DND-41 (cell line): Measurements from ENCODE around the gene TRIM7.
"Not testable (repeated sequence)": the region's sequence is repeated elsewhere in the genome, so short reads cannot be mapped to it uniquely, and the experiment has no call there.

ENCODE experiments used
- ATAC-seq: fragments of 200-7000 bp; cut with Tn5 transposase; 3 replicates; pipeline ENCODE4 v1.9.1; 2021; ENCODE audit warnings: low read depth; ENCODE audit not compliant: insufficient read depth
- DNase-seq: peaks from one replicate; pipeline ENCODE4 v3.0.0-alpha.2; 2020
- H2AFZ ChIP-seq: 2 replicates; pipeline ENCODE4 v1.6.0; 2012; ENCODE audit warnings: low read depth, low read length
- H3K27ac ChIP-seq: 2 replicates; pipeline ENCODE4 v1.5.1; 2012; ENCODE audit warnings: low read length, inconsistent platforms
- H3K27me3 ChIP-seq: fragments of 200-600 bp; sonication (generic); 2 replicates; pipeline ENCODE4 v1.6.0; 2012; ENCODE audit warnings: low read length, mild to moderate bottlenecking, inconsistent platforms; ENCODE audit not compliant: insufficient read depth, poor library complexity
- H3K36me3 ChIP-seq: 2 replicates; pipeline ENCODE4 v1.5.1; 2012; ENCODE audit warnings: low read length, inconsistent platforms; ENCODE audit not compliant: insufficient read depth
- H3K4me1 ChIP-seq: 2 replicates; pipeline ENCODE4 v1.5.1; 2012; ENCODE audit warnings: mild to moderate bottlenecking, low read length; ENCODE audit not compliant: insufficient read depth
- H3K4me2 ChIP-seq: 2 replicates; pipeline ENCODE4 v1.6.0; 2012; ENCODE audit warnings: mild to moderate bottlenecking, moderate library complexity, low read length, inconsistent platforms; ENCODE audit not compliant: insufficient read depth
- H3K4me3 ChIP-seq, 2 experiments: fragments of 200-600 bp in 1 of 2; shearing (Covaris generic) in 1 of 2; 2 replicates each; pipeline ENCODE4 v1.5.1; 2012 to 2016; ENCODE audit warnings: inconsistent platforms in 2 of 2, low read length in 2 of 2, mild to moderate bottlenecking in 2 of 2, low read depth in 1 of 2, moderate library complexity in 1 of 2
- H3K79me2 ChIP-seq: 2 replicates; pipeline ENCODE4 v1.6.0; 2012; ENCODE audit warnings: low read length, inconsistent platforms; ENCODE audit not compliant: insufficient read depth
- H3K9ac ChIP-seq: 2 replicates; pipeline ENCODE4 v1.6.0; 2012; ENCODE audit warnings: low read depth, mild to moderate bottlenecking, inconsistent platforms, low read length, moderate library complexity
- H3K9me3 ChIP-seq: 2 replicates; pipeline ENCODE4 v1.5.1; 2012; ENCODE audit warnings: low read length, moderate library complexity, mild to moderate bottlenecking, inconsistent platforms; ENCODE audit not compliant: insufficient read depth, severe bottlenecking
- H4K20me1 ChIP-seq: 2 replicates; pipeline ENCODE4 v1.6.0; 2012; ENCODE audit warnings: low read length; ENCODE audit not compliant: insufficient read depth
- CTCF ChIP-seq: IDR thresholded peaks from 2 replicates; pipeline ENCODE4 v1.5.1; 2012; ENCODE audit warnings: borderline replicate concordance, low read length, moderate library complexity, mild to moderate bottlenecking; ENCODE audit not compliant: poor library complexity, severe bottlenecking; ENCODE audit errors: extremely low read depth
- EZH2 ChIP-seq: IDR thresholded peaks from 3 replicates; pipeline ENCODE4 v1.6.1; 2012; ENCODE audit warnings: borderline replicate concordance, low read depth, mild to moderate bottlenecking, moderate library complexity, low read length, inconsistent platforms; ENCODE audit not compliant: severe bottlenecking

TRIM7 gene

GRCh38 chr5:181170237-181170825 lies 34.7 kb downstream of the TRIM7 start:
- Histone ChIP-seq H2AFZ (no peak overlapping the region), H3K4me2 (no peak overlapping the region), H3K79me2 (no peaks in the 10 kb centered on the region), H3K4me3 (no peak overlapping the region), H4K20me1 (no peaks in the 10 kb centered on the region), H3K9me3 (no peaks in the 10 kb centered on the region), H3K27me3 (peaks cover 4% of the 10 kb centered on the region), H3K4me1 (no peaks in the 10 kb centered on the region; the same call in 1 of the 2 replicates), H3K36me3 (no peaks in the 10 kb centered on the region), H3K27ac (no peak overlapping the region), H3K9ac (no peak overlapping the region)
- TF ChIP-seq CTCF (no peak), EZH2 (no peak)
- ATAC-seq = no peak
- no peak for DNase-seq

GRCh38 chr5:181169459-181170236 lies 35.3 kb downstream of the TRIM7 start:
- not testable (repeated sequence) for DNase-seq, H3K27me3 ChIP-seq, H3K9ac ChIP-seq, H3K9me3 ChIP-seq, H3K36me3 ChIP-seq, H2AFZ ChIP-seq, H3K4me3 ChIP-seq, H3K4me1 ChIP-seq, H3K4me2 ChIP-seq, H3K79me2 ChIP-seq, H4K20me1 ChIP-seq, ATAC-seq, H3K27ac ChIP-seq

GRCh38 chr5:181168595-181169118 lies 36.3 kb downstream of the TRIM7 start:
- H3K4me2 ChIP-seq = no peak overlapping the region
- no peaks in the 10 kb centered on the region for H3K79me2 ChIP-seq
- no peak overlapping the region for H3K4me3 ChIP-seq
- H3K27me3 ChIP-seq = peaks cover 4% of the 10 kb centered on the region
- no peaks in the 10 kb centered on the region; the same call in 1 of the 2 replicates for H3K4me1 ChIP-seq
- DNase-seq (no peak), ATAC-seq (no peak)
- TF ChIP-seq CTCF (no peak), EZH2 (no peak)
- H3K9ac ChIP-seq = no peak overlapping the region
- no peak overlapping the region for H2AFZ ChIP-seq
- no peaks in the 10 kb centered on the region for H4K20me1 ChIP-seq
- no peaks in the 10 kb centered on the region for H3K36me3 ChIP-seq
- no peaks in the 10 kb centered on the region for H3K9me3 ChIP-seq
- H3K27ac ChIP-seq = no peak overlapping the region

- DNase-seq (peak; percentile 39), ATAC-seq (peak; percentile 42; the same call in 1 of the 3 replicates)
- Histone ChIP-seq H3K27ac (no peak overlapping the region), H3K4me3 (no peak overlapping the region), H3K79me2 (no peaks in the 10 kb centered on the region), H3K4me2 (no peak overlapping the region), H4K20me1 (no peaks in the 10 kb centered on the region), H3K9me3 (no peaks in the 10 kb centered on the region), H3K9ac (no peak overlapping the region), H3K4me1 (no peaks in the 10 kb centered on the region; the same call in 1 of the 2 replicates), H2AFZ (no peak overlapping the region), H3K36me3 (no peaks in the 10 kb centered on the region), H3K27me3 (peaks cover 4% of the 10 kb centered on the region)
- TF ChIP-seq EZH2 (no peak), CTCF (peak; percentile 58)
Measured at GRCh38 chr5:181167814-181168488, 37.0 kb downstream of the TRIM7 start.
